Uterus (tissue), 4 donors: ENCODE measurements around the gene EGFL6. TPM values are rescaled to one million over a fixed set of nuclear protein-coding genes. Genes with fewer than 3 reads are reported as not detected.

Experiments
- DNase-seq, 2 donors: peaks; one replicate each; pipeline ENCODE4 v3.0.0-alpha.2; 2019 to 2020
- H3K27ac ChIP-seq, 2 donors: fragments of 200-600 bp; sonication (generic); 1 replicate in 1 of 2; 2 replicates in 1 of 2; pipeline ENCODE4 v1.5.1; 2016 to 2018
- H3K27me3 ChIP-seq, 2 donors: fragments of 200-600 bp; sonication (generic); one replicate each; pipeline ENCODE4 v1.5.1; 2018 to 2019; ENCODE audit warnings: control low read depth in 1 of 2
- H3K36me3 ChIP-seq, 2 donors: fragments of 200-600 bp; sonication (generic); one replicate each; pipeline ENCODE4 v1.5.1; 2019; ENCODE audit warnings: control low read depth in 1 of 2
- H3K4me1 ChIP-seq, 2 donors: fragments of 200-600 bp; sonication (generic); one replicate each; pipeline ENCODE4 v1.5.1; 2018 to 2019; ENCODE audit warnings: control low read depth in 1 of 2
- H3K4me3 ChIP-seq, 2 donors: fragments of 200-600 bp; sonication (generic); 1 replicate in 1 of 2; 2 replicates in 1 of 2; pipeline ENCODE4 v1.5.1; 2018 to 2019; ENCODE audit warnings: mild to moderate bottlenecking in 1 of 2
- H3K9me3 ChIP-seq, 2 donors: fragments of 200-600 bp; sonication (generic); one replicate each; pipeline ENCODE4 v1.5.1; 2019; ENCODE audit warnings: control low read depth in 1 of 2
- CTCF ChIP-seq, 4 experiments: fragments of 200-600 bp in 2 of 4; fragments of 450-650 bp in 2 of 4; sonication (generic) in 2 of 4; IDR thresholded peaks; one replicate each; pipeline ENCODE4 v1.5.1; 2016 to 2019; ENCODE audit warnings: antibody characterized with exemption in 4 of 4, mild to moderate bottlenecking in 2 of 4, moderate library complexity in 1 of 4
- POLR2A ChIP-seq, 2 donors: fragments of 450-650 bp; IDR thresholded peaks; one replicate each; pipeline ENCODE4 v1.6.1; 2016; ENCODE audit warnings: antibody characterized with exemption in 2 of 2, mild to moderate bottlenecking in 1 of 2, moderate library complexity in 1 of 2
- intact Hi-C: fragments of 100-400 bp; cut with DNase I; formaldehyde crosslinking; loops from one replicate; pipeline ENCODE4 v1.15.1; 2023; ENCODE audit warnings: low total_unique reads
- total RNA-seq, 4 donors: library from RNA; depleted of rRNA in 3 of 4; stranded (reverse); fragments of >200 nt in 3 of 4; gene quantifications; one replicate each; pipeline versions ENCODE4 v1.1.0 to v1.2.4, GENCODE V29; 2014 to 2023
- donor health status: DM: yes; HTN: yes; CAD: no.

EGFL6 gene
- total RNA-seq, 4 donors from 2014 or later: 0.18 to 15.7 TPM; not detected in 2

- TF ChIP-seq CTCF (IDR thresholded peaks at IDR 0.05) (no peak), POLR2A (IDR thresholded peaks at IDR 0.05) (no peak)
- no peaks in the 10 kb centered on the region for H3K27me3 ChIP-seq
- DNase-seq: no peak
- intact Hi-C loops: no loop called here
- no peaks in the 10 kb centered on the region for H3K4me1 ChIP-seq
- H3K9me3 ChIP-seq: no peaks in the 10 kb centered on the region
- no peak overlapping the region for H3K4me3 ChIP-seq
- no peak overlapping the region for H3K27ac ChIP-seq
- no peaks in the 10 kb centered on the region for H3K36me3 ChIP-seq
These were observed 21.7 kb upstream of the EGFL6 start for GRCh38 chrX:13547671-13548070.

DNA sequence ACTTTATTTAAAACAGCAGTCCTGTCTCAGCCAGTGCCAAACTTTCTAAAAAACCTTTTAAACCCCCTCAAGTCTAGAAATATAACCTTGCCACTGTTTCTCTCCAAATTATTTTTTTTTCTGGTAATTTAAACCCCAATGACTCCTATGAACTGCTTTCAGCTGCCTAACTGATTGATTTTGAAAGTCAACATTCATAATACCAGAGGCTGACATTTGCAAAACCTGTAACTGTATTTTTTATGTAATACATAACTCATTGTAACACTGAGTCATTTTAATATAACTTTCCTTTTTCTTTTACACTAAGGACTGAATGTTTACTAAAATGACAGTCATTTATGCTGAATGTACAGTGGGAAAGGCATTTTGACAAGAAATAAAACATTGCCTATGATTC, 19.1 kb upstream of the EGFL6 start:
- H3K9me3 ChIP-seq: no peaks in the 10 kb centered on the region
- H3K4me1 ChIP-seq: no peaks in the 10 kb centered on the region
- intact Hi-C loops: no loop called here
- H3K27me3 ChIP-seq: no peaks in the 10 kb centered on the region
- no peaks in the 10 kb centered on the region for H3K36me3 ChIP-seq
- TF ChIP-seq CTCF (IDR thresholded peaks at IDR 0.05): no peak
- TF ChIP-seq POLR2A (IDR thresholded peaks at IDR 0.05): no peak
- H3K4me3 ChIP-seq: no peak overlapping the region
- no peak overlapping the region for H3K27ac ChIP-seq
- DNase-seq: no peak

DNA sequence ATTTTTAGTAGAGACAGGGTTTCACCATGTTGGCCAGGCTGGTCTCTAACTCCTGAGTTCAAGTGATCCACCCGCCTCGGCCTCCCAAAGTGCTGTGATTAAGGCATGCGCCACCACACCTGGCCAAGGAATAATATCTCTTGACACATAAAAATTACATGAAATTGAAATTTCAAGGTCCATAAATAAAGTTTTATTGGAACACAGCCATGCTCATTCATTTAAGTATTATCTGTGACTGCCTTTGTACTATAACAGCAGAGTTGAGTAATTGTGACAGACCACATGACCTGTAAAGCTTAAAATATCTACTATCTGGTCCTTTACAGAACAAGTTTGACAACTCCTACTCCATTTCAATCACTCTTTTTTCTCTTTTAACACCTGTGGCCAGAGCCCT, 17.8 kb upstream of the EGFL6 start:
- Histone ChIP-seq H3K4me1 (no peaks in the 10 kb centered on the region), H3K9me3 (no peaks in the 10 kb centered on the region), H3K27ac (no peak overlapping the region), H3K36me3 (no peaks in the 10 kb centered on the region), H3K4me3 (no peak overlapping the region), H3K27me3 (no peaks in the 10 kb centered on the region)
- DNase-seq: no peak
- TF ChIP-seq POLR2A (IDR thresholded peaks at IDR 0.05): no peak
- TF ChIP-seq CTCF (IDR thresholded peaks at IDR 0.05): no peak
- intact Hi-C loops: no loop called here

- Histone ChIP-seq H3K4me1 (no peaks in the 10 kb centered on the region), H3K4me3 (no peak overlapping the region), H3K27me3 (no peaks in the 10 kb centered on the region), H3K27ac (no peak overlapping the region), H3K36me3 (no peaks in the 10 kb centered on the region), H3K9me3 (no peaks in the 10 kb centered on the region)
- TF ChIP-seq POLR2A (IDR thresholded peaks at IDR 0.05) (no peak), CTCF (IDR thresholded peaks at IDR 0.05) (no peak)
- no peak for DNase-seq
- intact Hi-C loops: no loop called here
These were observed 16.5 kb upstream of the EGFL6 start for GRCh38 chrX:13552892-13553291.

- no peak for DNase-seq
- Histone ChIP-seq H3K4me3 (no peak overlapping the region), H3K27me3 (peaks cover 0 to 17% of the 10 kb centered on the region in 2 donors), H3K27ac (no peak overlapping the region), H3K4me1 (no peaks in the 10 kb centered on the region), H3K36me3 (no peaks in the 10 kb centered on the region), H3K9me3 (no peaks in the 10 kb centered on the region)
- TF ChIP-seq CTCF (IDR thresholded peaks at IDR 0.05) (no peak), POLR2A (IDR thresholded peaks at IDR 0.05) (no peak)
- intact Hi-C loops: no loop called here
These were observed 3.9 kb upstream of the EGFL6 start for GRCh38 chrX:13565511-13565910.
